A673 (cell line): Measurements from ENCODE around the gene ANKK1. TPM values are rescaled to one million over a fixed set of nuclear protein-coding genes. Genes with fewer than 3 reads are reported as not detected.

Source experiments
- BruUV-seq: library from RNA; stranded (reverse); fragments of 400-500 nt; replicated peaks from 2 replicates; lab custom pipeline; 2021; lab: Mats Ljungman, UMichigan
- CTCF ChIA-PET: fragments of 300-600 bp; sonication (Branson Sonifier 250); formaldehyde crosslinking; loops from one replicate; lab custom pipeline; 2022; ENCODE audit warnings: antibody characterized with exemption; lab: Charles Lee
- POLR2A ChIA-PET: fragments of 300-600 bp; sonication (Branson Sonifier 250); formaldehyde crosslinking; loops from one replicate; lab custom pipeline; 2022; ENCODE audit warnings: antibody characterized with exemption; ENCODE audit not compliant: low non-redundant PET; lab: Charles Lee
- DNase-seq: peaks from one replicate; pipeline ENCODE4 v3.0.0-alpha.2; 2015; ENCODE audit warnings: low spot score
- H3K27ac ChIP-seq: fragments of 200-600 bp; sonication (generic); 2 replicates; pipeline ENCODE4 v1.5.1; 2016; ENCODE audit warnings: mixed run types, low read depth, mild to moderate bottlenecking, mixed read lengths, antibody characterized with exemption, low read length; ENCODE audit not compliant: poor library complexity, severe bottlenecking
- H3K27me3 ChIP-seq: fragments of 200-600 bp; sonication (generic); replicated peaks from 2 replicates; pipeline ENCODE4 v1.6.1; 2017; ENCODE audit warnings: mixed run types, low read depth, mild to moderate bottlenecking, mixed read lengths, antibody characterized with exemption, low read length; ENCODE audit not compliant: insufficient read depth, poor library complexity
- H3K36me3 ChIP-seq: fragments of 200-600 bp; sonication (generic); 2 replicates; pipeline ENCODE4 v1.6.1; 2016; ENCODE audit warnings: mixed run types, mild to moderate bottlenecking, mixed read lengths, antibody characterized with exemption, low read length; ENCODE audit not compliant: insufficient read depth, poor library complexity, severe bottlenecking
- H3K4me1 ChIP-seq: fragments of 200-600 bp; sonication (generic); 2 replicates; pipeline ENCODE4 v1.6.1; 2017; ENCODE audit warnings: mixed run types, mild to moderate bottlenecking, mixed read lengths, antibody characterized with exemption, low read length; ENCODE audit not compliant: insufficient read depth, poor library complexity, severe bottlenecking
- H3K4me3 ChIP-seq: fragments of 200-600 bp; sonication (generic); 2 replicates; pipeline ENCODE4 v1.5.1; 2016; ENCODE audit warnings: low read depth, mixed run types, mild to moderate bottlenecking, mixed read lengths, low read length; ENCODE audit not compliant: poor library complexity, severe bottlenecking
- H3K9me3 ChIP-seq: fragments of 200-600 bp; sonication (generic); 2 replicates; pipeline ENCODE4 v1.6.1; 2016; ENCODE audit warnings: mixed run types, low read depth, mild to moderate bottlenecking, mixed read lengths, antibody characterized with exemption, low read length; ENCODE audit not compliant: poor library complexity, severe bottlenecking
- CTCF ChIP-seq: fragments of 300-800, 200-600 bp; sonication (generic); conservative IDR thresholded peaks from 2 replicates; pipeline ENCODE4 v1.5.1; 2017; ENCODE audit warnings: low read depth, mild to moderate bottlenecking, antibody characterized with exemption, low read length, moderate library complexity, mixed read lengths
- EZH2 ChIP-seq: fragments of 200-600 bp; sonication (generic); IDR thresholded peaks from 2 replicates; pipeline ENCODE4 v1.6.1; 2017; ENCODE audit warnings: borderline replicate concordance, low read depth, mild to moderate bottlenecking, mixed read lengths, antibody characterized with exemption, low read length; ENCODE audit not compliant: poor library complexity, severe bottlenecking
- intact Hi-C: fragments of 100-400 bp; cut with micrococcal nuclease; formaldehyde crosslinking; loops from one replicate; pipeline ENCODE4 v1.10.0; 2022; ENCODE audit not compliant: unreplicated experiment
- total RNA-seq: library from RNA; stranded (reverse); gene quantifications from 2 replicates; pipeline ENCODE4 v1.2.3, GENCODE V29; 2021

Gene ANKK1
- total RNA-seq, 1 experiment from 2014 or later, result 0.43 TPM

- Histone ChIP-seq H3K27ac (no peak overlapping the region), H3K36me3 (no peaks in the 10 kb centered on the region), H3K9me3 (no peaks in the 10 kb centered on the region), H3K4me1 (no peaks in the 10 kb centered on the region), H3K27me3 (peaks cover 5% of the 10 kb centered on the region), H3K4me3 (no peak overlapping the region)
- no peak for DNase-seq
- POLR2A ChIA-PET, result no interaction called here
- CTCF ChIA-PET, result interaction anchor here (0.6 kb wide), 1 partner anchor 78 kb away, joined by 6 read pairs; no protein-coding TSS in a partner anchor
- intact Hi-C loops, result no loop called here
- BruUV-seq, result no TSS peak
- no peak for TF ChIP-seq EZH2
- no peak for TF ChIP-seq CTCF
Measured at GRCh38 chr11:113435190-113435968, 47.8 kb downstream of the ANKK1 start.

GRCh38 chr11:113436672-113437252, 49.2 kb downstream of the ANKK1 start:
- no peak for TF ChIP-seq EZH2
- no peak for TF ChIP-seq CTCF
- no TSS peak for BruUV-seq
- H3K4me3 ChIP-seq, result no peak overlapping the region
- no peaks in the 10 kb centered on the region for H3K9me3 ChIP-seq
- H3K27ac ChIP-seq, result no peak overlapping the region
- intact Hi-C loops, result no loop called here
- peaks cover 15% of the 10 kb centered on the region for H3K27me3 ChIP-seq
- no peaks in the 10 kb centered on the region for H3K4me1 ChIP-seq
- DNase-seq, result no peak
- CTCF ChIA-PET, result no interaction called here
- H3K36me3 ChIP-seq, result no peaks in the 10 kb centered on the region
- POLR2A ChIA-PET, result no interaction called here

- intact Hi-C loops, result no loop called here
- CTCF ChIA-PET, result no interaction called here
- peaks cover 34% of the 10 kb centered on the region for H3K27me3 ChIP-seq
- POLR2A ChIA-PET, result no interaction called here
- no peaks in the 10 kb centered on the region for H3K9me3 ChIP-seq
- no peak for DNase-seq
- no TSS peak for BruUV-seq
- no peaks in the 10 kb centered on the region for H3K36me3 ChIP-seq
- H3K27ac ChIP-seq, result no peak overlapping the region
- H3K4me1 ChIP-seq, result no peaks in the 10 kb centered on the region
- no peak overlapping the region for H3K4me3 ChIP-seq
- no peak for TF ChIP-seq EZH2
- no peak for TF ChIP-seq CTCF
Measured at GRCh38 chr11:113440816-113441215, 53.2 kb downstream of the ANKK1 start.
